GM18511 (cell line): ENCODE data around the gene VAC14.
"Not testable (repeated sequence)": the region's sequence is repeated elsewhere in the genome, so short reads cannot be mapped to it uniquely, and the experiment has no call there.

Experiments used
- ATAC-seq: cut with Tn5 transposase; IDR thresholded peaks from one replicate; pipeline ENCODE4 v1.9.1; 2021; ENCODE audit warnings: mild to moderate bottlenecking, moderate library complexity; ENCODE audit not compliant: unreplicated experiment

Gene VAC14

DNA sequence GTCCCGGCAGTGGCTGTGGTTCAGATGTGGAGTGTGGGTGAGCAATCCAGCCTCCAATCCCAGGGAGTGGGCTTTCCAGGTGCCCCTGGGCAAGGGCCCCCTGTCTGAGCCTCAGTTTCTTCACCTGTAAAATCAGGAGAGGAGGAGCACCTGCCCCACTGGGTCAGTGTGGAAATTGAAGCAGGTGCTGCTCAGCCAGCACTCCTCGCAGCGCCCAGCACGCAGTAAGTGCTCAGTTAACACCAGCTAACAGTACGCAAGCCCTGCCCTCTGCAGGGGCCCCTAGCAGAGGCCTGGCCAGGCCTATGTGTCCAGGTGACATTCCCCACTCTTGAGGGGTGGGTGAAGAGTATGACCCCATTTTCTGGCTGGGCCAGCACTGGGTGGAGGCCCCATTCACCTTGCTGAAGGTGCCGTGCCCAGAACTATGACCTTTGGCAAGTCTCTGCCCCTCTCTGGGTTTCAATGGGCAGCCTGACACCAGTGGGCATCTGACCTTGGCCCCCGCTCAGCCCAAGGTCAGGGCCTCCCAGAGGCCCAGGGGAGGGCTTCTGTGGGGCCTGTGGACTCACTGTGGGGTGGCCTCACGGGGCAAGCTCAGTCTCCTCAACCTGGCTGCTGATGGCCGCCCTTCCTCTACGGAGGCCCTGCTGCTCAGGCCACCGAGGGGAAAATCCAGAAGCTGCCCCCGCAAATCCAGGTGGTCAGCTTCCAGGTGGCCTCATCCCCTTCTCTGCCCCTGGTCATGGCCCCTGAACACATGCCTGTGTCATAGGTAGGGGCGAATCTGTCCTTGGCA is 117.6 kb downstream of the VAC14 start:
- no peak for ATAC-seq

GRCh38 chr16:70682239-70683145 is 118.5 kb downstream of the VAC14 start:
- ATAC-seq = no peak

GRCh38 chr16:70681382-70682238 is 119.3 kb downstream of the VAC14 start:
- no peak for ATAC-seq

- no peak for ATAC-seq
These were observed 120.2 kb downstream of the VAC14 start for GRCh38 chr16:70680495-70681381.

GRCh38 chr16:70679671-70680494 is 121.1 kb downstream of the VAC14 start:
- no peak for ATAC-seq

DNA sequence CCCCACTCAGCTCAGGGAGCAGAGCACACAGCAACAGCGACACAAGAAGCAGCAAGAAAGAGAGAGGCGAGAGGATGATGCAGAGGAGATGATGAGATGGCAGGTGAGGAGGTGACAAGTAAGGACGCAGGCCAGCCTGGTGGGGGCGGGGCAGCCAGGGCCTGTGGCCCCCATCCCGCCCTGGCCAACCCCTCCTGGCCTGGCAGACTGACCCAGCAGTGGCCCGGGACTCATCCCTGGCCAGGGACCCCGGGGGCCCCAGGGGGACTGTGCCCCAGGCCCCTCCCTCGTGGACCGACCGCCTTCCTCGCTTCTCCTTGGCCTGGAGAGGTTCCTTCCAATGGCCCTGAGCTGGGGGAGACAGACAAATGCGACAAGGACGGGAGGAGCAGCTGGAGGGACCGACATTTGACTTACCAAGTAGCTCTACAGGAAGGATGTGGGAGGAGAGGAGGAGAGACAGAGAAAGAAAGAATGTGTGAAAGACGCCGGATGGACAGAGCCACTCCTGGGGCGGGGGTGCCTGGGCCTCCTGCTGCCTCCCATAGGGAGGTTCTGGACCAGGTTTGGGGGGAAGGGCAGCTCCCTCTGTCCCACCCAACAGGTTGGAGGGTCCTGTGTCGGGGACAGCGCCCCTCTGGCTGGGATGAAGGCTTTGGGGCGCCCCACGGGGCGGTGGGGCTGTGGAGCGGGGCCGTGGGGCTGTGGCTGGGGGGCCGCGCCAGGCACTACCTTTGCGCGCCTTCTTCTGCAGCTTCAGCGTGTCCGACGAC is 121.9 kb downstream of the VAC14 start:
- ATAC-seq = no peak

GRCh38 chr16:70678121-70678897 is 122.6 kb downstream of the VAC14 start:
- no peak for ATAC-seq

- ATAC-seq = no peak
These were observed 123.3 kb downstream of the VAC14 start for GRCh38 chr16:70677499-70678120.

GRCh38 chr16:70676675-70677498 is 124.1 kb downstream of the VAC14 start:
- ATAC-seq = no peak

DNA sequence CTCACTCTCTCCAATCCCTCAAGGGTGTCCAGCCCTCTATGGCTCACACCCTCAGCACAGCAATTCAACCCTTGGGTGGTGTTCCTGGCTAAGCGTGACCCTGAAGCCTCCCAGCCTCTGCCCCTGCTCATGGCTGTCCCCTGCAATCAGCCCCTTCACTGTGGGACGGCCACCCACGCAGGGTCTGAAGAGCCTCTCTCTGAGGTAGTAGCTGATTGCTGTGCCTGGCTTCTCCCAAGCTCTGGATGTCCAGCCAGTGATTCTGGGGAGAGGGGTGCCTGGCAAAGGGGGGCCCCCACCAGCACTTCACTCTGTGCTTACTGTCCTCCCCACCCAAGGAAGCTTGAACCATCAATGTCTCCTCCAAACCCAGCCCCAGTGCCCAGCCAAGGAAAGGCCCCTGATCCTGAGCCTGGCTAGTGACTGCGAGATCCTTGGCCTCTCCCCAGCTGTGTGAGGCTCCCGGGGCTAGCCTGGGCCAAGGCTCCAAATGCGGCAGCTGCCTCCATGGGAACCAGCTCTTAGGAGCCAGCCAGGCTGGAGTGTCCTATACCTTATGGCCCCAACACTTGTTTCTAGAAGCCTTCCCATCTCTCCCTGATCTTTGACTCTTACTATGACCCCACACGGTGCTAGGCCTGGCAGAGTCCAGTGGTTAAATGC is 125.0 kb downstream of the VAC14 start:
- no peak for ATAC-seq

DNA sequence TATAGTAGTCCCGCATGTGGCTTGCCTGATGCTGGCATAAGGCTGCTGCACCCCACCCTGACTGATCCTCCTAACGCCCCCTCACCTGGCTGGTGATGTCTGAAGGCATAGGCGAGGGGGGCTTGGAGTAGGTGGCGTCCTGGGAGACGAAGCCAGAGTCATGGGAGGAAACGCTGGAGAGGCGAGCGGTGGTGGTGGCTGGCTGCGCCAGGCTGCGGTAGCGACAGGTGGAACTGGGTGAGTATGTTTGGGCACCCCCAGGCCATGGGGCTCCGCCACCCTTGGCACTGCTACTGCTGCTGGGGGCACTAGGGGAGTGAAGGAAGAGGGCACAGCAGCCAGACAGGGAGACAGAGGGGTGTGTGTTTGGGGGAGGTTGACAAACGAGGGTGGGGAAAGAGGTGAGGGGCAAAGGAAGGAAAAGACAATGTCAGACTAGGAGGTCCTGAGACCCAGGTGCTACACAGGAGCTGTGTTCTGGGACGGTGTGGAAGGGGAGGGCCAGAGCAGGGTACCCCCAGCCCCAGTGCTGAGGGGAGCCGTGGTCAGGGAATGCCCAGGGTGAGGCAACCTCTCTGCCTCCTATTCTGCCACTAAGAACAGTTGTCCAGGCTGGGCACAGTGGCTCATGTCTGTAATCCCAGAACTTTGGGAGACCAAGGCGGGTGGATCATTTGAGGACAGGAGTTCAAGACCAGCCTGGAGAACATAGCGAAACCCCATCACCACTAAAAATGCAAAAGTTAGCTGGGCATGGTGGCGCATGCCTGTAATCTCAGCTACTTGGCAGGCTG is 126.5 kb downstream of the VAC14 start:
- ATAC-seq = no peak

DNA sequence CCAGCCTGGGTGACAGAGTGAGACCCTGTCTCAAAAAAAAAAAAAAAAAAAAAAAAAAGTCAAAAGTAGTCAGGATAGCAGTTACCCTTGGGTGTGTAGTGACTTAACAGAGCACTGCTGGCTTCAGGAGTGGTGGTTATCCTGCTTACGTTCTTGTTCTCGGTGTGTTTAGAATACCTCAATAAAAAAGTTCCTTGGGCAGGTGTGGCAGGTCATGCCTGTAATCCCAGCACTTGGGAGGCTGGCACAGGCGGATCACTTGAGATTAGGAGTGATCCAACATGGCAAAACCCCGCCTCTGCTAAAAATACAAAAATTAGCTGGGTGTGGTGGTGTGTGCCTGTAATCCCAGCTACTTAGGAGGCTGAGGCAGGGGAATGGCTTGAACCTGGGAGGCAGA is 130.0 kb downstream of the VAC14 start:
- ATAC-seq = not testable (repeated sequence)

GRCh38 chr16:70670175-70670574 is 130.8 kb downstream of the VAC14 start:
- ATAC-seq = no peak

DNA sequence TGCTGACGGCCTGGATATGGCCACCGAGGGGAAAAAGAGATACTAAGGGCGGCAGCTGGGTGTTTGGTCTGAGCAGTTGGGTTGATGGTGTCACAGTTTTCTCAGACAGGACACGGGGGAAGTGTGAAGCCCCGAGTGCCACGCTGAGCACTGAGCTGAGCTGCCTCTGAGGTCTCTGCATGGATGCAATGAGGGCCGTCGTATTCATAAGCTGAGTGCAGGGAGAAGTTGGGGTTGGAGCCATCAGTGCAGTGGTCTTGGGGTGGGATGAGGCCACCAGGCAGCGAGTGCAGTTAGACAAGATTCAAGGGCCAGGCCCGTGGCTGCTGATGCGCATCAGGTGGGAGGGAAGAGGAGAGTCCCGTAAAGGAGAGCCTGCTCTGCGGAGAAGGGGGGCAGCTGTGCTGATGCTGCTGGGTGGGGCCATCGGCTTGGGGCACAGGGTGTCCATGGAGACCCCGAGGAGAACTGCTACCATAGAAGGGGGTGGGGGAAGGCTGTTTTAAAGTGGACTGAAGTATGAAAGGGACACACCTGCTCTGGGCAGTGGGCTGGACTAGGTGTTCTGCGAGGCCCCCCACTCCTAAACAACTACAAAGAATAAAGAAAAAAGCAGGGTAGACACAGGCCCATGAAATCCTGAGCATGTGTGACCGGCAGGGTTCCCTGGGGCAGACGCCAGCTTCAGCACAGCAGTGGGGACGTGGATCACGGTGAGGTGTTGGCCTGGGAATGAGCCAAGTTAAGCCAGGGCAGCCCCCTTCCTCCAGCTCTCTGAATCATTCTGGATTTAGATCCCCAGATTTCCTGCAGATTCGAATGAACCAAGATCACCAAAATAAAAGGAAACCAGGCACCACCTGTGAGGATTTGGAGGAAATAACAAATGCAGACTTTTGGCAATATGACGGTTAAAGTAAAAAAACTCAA is 134.9 kb downstream of the VAC14 start:
- ATAC-seq = no peak
